ENCODE results near the gene MAK.

The MAK gene

DNA sequence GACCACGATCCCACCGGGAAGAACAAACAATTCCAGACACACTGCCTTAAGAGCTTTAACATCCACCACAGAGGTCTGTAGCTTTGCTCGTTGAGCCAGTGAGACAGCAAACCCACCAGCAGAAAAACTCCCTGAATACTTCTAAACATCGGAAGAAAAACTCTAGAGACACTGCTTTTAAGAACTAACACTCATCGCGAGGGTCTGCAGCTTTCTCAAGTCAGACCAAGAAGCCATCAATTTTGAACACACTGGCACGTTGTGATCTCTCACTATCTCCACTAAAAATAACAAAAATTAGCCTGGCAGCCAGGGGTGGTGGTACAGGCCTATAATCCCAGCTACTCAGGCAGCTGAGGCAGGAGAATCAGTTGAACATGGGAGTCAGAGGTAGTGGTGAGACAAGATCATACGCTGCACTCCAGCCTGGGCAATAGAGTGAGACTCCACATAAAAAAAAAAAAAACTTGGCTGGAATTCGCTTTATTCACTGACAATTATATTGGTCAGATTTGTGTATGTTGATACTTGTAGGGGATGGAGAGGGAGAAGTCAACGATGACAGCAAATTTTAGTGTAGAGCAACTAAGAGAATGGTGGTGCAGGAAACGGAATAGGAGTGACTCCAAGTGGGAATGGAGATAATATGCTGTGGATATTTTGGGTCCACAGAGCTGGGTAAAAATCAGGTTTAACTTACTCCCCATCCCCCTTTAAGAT is 116.3 kb downstream of the MAK start:
- DNase-seq: no peak

DNA sequence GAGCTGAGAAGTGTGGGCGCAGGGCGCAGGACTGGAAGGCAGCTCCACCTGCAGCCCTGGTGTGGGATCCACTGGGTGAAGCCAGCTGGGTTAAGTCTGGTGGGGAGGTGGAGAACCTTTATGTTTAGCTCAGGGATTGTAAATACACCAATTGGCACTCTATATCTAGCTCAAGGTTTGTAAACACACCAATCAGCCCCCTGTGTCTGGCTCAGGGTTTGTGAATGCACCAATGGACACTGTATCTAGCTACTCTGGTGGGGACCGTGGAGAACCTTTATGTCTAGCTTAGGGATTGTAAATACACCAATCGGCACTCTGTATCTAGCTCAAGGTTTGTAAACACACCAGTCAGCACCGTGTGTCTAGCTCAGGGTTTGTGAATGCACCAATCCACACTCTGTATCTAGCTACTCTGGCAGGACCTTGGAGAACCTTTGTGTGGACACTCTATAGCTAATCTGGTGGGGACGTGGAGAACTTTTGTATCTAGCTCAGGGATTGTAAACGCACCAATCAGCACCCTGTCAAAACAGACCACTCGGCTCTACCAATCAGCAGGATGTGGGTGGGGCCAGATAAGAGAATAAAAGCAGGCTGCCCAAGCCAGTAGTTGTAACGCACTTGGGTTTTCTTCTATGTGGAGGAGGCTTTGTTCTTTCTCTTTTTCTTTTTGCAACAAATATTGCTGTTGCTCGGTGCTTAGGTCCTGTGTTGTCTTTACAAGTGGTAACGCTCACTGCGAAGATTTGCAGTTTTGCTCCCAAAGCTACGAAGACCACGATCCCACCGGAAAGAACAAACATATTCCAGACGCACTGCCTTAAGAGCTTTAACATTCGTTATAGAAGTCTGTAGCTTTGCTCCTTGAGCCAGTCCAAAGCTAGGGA is 117.1 kb downstream of the MAK start:
- DNase-seq: peak; percentile 68

GRCh38 chr6:10720265-10720959 is 117.9 kb downstream of the MAK start:
- DNase-seq: peak; percentile 81

- DNase-seq: peak; percentile 75
Measured at GRCh38 chr6:10719964-10720264, 118.4 kb downstream of the MAK start.

DNA sequence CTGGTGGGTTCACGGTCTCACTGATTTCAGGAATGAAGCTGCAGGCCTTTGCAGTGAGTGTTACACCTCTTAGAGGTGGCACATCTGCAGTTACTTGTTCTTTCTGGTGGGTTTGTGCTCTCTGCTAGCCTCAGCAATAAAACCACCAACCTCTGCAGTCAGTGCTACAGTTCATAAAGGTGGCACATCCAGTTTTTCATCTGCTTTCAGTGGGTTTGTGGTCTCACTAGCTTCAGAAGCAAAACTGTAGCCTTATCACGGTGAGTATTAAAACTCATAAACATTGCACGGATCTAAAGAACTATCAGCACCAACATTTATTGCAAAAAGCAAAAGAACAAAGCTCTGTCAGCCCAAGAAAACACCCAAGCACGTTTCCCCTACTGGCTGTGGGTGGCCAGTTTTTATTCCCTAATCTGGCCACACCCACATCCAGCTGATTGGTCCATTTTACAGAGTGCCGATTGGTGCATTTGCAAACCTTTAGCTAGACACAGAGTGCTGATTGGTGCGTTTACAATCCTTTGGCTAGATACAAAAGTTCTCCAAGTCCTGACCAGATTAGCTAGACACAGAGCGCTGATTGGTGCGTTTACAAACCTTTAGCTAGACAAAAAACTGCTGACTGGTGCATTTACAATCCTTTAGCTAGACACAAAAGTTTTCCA is 118.9 kb downstream of the MAK start:
- DNase-seq: peak; percentile 75

GRCh38 chr6:10713962-10714361 is 124.4 kb downstream of the MAK start:
- DNase-seq: no peak
